ENCODE measurements around the gene PRDX1. TPM values are rescaled to one million over a fixed set of nuclear protein-coding genes. Genes with fewer than 3 reads are reported as not detected.

PRDX1 gene
- total and polyA plus RNA-seq, 2 of the 13 experiments (the other 11 are each of a cell fraction or from before 2014, with no cell fraction given): 761 to 1,898 TPM

GRCh38 chr1:45503462-45504360 lies 18.0 kb downstream of the PRDX1 start:
- Histone ChIP-seq H3K9me3 (ENCODE audit: low read length) (no peaks in the 10 kb centered on the region), H4K20me1 (ENCODE audit: insufficient read depth, low read length) (peaks cover 10% of the 10 kb centered on the region), H3K27ac (ENCODE audit: extremely low read length, insufficient read depth, low read length) (no peak overlapping the region), H3K4me1 (ENCODE audit: insufficient read depth, low read length) (peaks cover 55% of the 10 kb centered on the region), H3K79me2 (ENCODE audit: insufficient read depth, low read length) (peaks cover 31% of the 10 kb centered on the region), H3K27me3 (ENCODE audit: control insufficient read depth in 1 of 2, insufficient read depth in 2 of 2, low read length in 2 of 2) (no peaks in the 10 kb centered on the region; a peak in 1 of 5 replicates), H3K4me2 (ENCODE audit: low read depth, low read length) (no peak overlapping the region), H3K9ac (ENCODE audit: insufficient read depth, low read depth, low read length) (no peak overlapping the region), H3K4me3 (replicated peaks in 1 of 3; ENCODE audit: insufficient read depth in 1 of 3, low read depth in 2 of 3, low read length in 3 of 3) (no peak overlapping the region), H2AFZ (ENCODE audit: low read length) (no peak overlapping the region), H3K36me3 (replicated peaks in 1 of 2; ENCODE audit: control insufficient read depth in 1 of 2, insufficient read depth in 2 of 2, low read length in 2 of 2) (peaks cover 4 to 6% of the 10 kb centered on the region in 2 experiments)
- ChIA-PET CTCF (ENCODE audit: low intra/inter-chr PET ratio, low total read pairs) (no interaction called here), POLR2A (interaction anchor here (0.6 kb wide), 1 partner anchor 739 kb away, joined by 3 read pairs; no protein-coding TSS in a partner anchor)
- DNase-seq (ENCODE audit: low spot score) (no peak), ATAC-seq (no peak), FAIRE-seq (no peak)
- TF ChIP-seq ZNF747 (CRISPR knock-in tag; IDR thresholded peaks at IDR 0.05; ENCODE audit: borderline replicate concordance) (no peak), ZNF382 (CRISPR knock-in tag; IDR thresholded peaks at IDR 0.05; ENCODE audit: borderline replicate concordance) (no peak), ZNF451 (CRISPR knock-in tag; IDR thresholded peaks at IDR 0.05) (no peak), ZFY (CRISPR knock-in tag; IDR thresholded peaks at IDR 0.05) (no peak), THAP11 (CRISPR knock-in tag; IDR thresholded peaks at IDR 0.05) (no peak), HINFP (CRISPR knock-in tag; IDR thresholded peaks at IDR 0.05; ENCODE audit: low read depth) (no peak), SRSF9 (IDR thresholded peaks at IDR 0.05; ENCODE audit: borderline replicate concordance, insufficient read depth, low read depth, low read length, poor library complexity, severe bottlenecking) (no peak)
- TF ChIP-seq, protein P1, sequence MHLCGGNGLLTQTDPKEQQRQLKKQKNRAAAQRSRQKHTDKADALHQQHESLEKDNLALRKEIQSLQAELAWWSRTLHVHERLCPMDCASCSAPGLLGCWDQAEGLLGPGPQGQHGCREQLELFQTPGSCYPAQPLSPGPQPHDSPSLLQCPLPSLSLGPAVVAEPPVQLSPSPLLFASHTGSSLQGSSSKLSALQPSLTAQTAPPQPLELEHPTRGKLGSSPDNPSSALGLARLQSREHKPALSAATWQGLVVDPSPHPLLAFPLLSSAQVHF (CRISPR knock-in tag; IDR thresholded peaks at IDR 0.05): no peak
- TF ChIP-seq, protein P2, sequence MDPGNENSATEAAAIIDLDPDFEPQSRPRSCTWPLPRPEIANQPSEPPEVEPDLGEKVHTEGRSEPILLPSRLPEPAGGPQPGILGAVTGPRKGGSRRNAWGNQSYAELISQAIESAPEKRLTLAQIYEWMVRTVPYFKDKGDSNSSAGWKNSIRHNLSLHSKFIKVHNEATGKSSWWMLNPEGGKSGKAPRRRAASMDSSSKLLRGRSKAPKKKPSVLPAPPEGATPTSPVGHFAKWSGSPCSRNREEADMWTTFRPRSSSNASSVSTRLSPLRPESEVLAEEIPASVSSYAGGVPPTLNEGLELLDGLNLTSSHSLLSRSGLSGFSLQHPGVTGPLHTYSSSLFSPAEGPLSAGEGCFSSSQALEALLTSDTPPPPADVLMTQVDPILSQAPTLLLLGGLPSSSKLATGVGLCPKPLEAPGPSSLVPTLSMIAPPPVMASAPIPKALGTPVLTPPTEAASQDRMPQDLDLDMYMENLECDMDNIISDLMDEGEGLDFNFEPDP (CRISPR knock-in tag; conservative IDR thresholded peaks at IDR 0.05): no peak
- TF ChIP-seq, protein P3, sequence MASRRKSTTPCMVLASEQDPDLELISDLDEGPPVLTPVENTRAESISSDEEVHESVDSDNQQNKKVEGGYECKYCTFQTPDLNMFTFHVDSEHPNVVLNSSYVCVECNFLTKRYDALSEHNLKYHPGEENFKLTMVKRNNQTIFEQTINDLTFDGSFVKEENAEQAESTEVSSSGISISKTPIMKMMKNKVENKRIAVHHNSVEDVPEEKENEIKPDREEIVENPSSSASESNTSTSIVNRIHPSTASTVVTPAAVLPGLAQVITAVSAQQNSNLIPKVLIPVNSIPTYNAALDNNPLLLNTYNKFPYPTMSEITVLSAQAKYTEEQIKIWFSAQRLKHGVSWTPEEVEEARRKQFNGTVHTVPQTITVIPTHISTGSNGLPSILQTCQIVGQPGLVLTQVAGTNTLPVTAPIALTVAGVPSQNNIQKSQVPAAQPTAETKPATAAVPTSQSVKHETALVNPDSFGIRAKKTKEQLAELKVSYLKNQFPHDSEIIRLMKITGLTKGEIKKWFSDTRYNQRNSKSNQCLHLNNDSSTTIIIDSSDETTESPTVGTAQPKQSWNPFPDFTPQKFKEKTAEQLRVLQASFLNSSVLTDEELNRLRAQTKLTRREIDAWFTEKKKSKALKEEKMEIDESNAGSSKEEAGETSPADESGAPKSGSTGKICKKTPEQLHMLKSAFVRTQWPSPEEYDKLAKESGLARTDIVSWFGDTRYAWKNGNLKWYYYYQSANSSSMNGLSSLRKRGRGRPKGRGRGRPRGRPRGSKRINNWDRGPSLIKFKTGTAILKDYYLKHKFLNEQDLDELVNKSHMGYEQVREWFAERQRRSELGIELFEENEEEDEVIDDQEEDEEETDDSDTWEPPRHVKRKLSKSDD (CRISPR knock-in tag; IDR thresholded peaks at IDR 0.05; ENCODE audit: low read depth): no peak
- TF ChIP-seq, protein P4, sequence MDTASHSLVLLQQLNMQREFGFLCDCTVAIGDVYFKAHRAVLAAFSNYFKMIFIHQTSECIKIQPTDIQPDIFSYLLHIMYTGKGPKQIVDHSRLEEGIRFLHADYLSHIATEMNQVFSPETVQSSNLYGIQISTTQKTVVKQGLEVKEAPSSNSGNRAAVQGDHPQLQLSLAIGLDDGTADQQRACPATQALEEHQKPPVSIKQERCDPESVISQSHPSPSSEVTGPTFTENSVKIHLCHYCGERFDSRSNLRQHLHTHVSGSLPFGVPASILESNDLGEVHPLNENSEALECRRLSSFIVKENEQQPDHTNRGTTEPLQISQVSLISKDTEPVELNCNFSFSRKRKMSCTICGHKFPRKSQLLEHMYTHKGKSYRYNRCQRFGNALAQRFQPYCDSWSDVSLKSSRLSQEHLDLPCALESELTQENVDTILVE (CRISPR knock-in tag; IDR thresholded peaks at IDR 0.05): no peak
- TF ChIP-seq, protein P5, sequence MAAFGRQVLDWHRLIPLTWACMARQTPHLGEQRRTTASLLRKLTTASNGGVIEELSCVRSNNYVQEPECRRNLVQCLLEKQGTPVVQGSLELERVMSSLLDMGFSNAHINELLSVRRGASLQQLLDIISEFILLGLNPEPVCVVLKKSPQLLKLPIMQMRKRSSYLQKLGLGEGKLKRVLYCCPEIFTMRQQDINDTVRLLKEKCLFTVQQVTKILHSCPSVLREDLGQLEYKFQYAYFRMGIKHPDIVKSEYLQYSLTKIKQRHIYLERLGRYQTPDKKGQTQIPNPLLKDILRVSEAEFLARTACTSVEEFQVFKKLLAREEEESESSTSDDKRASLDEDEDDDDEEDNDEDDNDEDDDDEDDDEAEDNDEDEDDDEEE (CRISPR knock-in tag; IDR thresholded peaks at IDR 0.05): no peak
- no TSS peak for BruUV-seq (replicated peaks)
- in situ Hi-C loops (cut with HindIII; ENCODE audit: extremely low pct_ligation_motif_present, low pct_unique_long_range_greater_than_20kb) (no loop called here), intact Hi-C loops (cut with micrococcal nuclease; ENCODE audit: unreplicated experiment) (no loop called here)
- 92% methylated on average over 14 of the region's 14 CpGs for WGBS (ENCODE audit: low lambda C conversion rate)

Measured in HepG2 (cell line).